ENCODE data around the gene CCDC6. TPM values are rescaled to one million over a fixed set of nuclear protein-coding genes. Genes with fewer than 3 reads are reported as not detected.
"Not testable (repeated sequence)": the region's sequence is repeated elsewhere in the genome, so short reads cannot be mapped to it uniquely, and the experiment has no call there.

CCDC6 gene
- total RNA-seq, 1 experiment from 2014 or later: 37.6 TPM

GRCh38 chr10:59877191-59877671, 29.1 kb downstream of the CCDC6 start:
- Histone ChIP-seq H3F3A (ENCODE audit: low read length, unreplicated experiment) (no peaks in the 10 kb centered on the region), H3K9me3 (ENCODE audit: low read length) (no peaks in the 10 kb centered on the region), H2AFZ (ENCODE audit: low read length) (peak overlapping the region; percentile 2; the same call in 1 of the 2 replicates), H3K9ac (ENCODE audit: low read length) (no peak overlapping the region), H3K27ac (ENCODE audit: low read length) (peak overlapping the region; percentile 30), H3K4me2 (ENCODE audit: low read length) (peak overlapping the region; percentile 41), H3K79me2 (ENCODE audit: low read length) (peaks cover 96% of the 10 kb centered on the region), H4K20me1 (ENCODE audit: low read length) (peaks cover 4% of the 10 kb centered on the region; the same call in 1 of the 2 replicates), H3K9me2 (replicated peaks; ENCODE audit: low read length) (no peaks in the 10 kb centered on the region), H3K36me3 (ENCODE audit: low read depth, low read length) (no peaks in the 10 kb centered on the region; the same call in 1 of the 2 replicates), H3K27me3 (ENCODE audit: low read length) (no peaks in the 10 kb centered on the region), H3K4me3 (ENCODE audit: low read length) (peak overlapping the region; percentile 10; the same call in 1 of the 2 replicates), H3K4me1 (ENCODE audit: insufficient read depth, low read length) (peaks cover 23% of the 10 kb centered on the region)
- intact Hi-C loops (cut with micrococcal nuclease): no loop called here
- DNase-seq (peak; percentile 61), ATAC-seq (peak; percentile 91)
- no peak for TF ChIP-seq EZH2phosphoT487 (IDR thresholded peaks at IDR 0.05; ENCODE audit: borderline replicate concordance, low read length)
- TF ChIP-seq CTCF (conservative IDR thresholded peaks at IDR 0.05; ENCODE audit: low read depth, low read length): no peak
- TF ChIP-seq EZH2 (IDR thresholded peaks at IDR 0.05; ENCODE audit: low read length, unreplicated experiment): no peak
- ChIA-PET CTCF (interaction anchor here (1.7 kb wide), 1 partner anchor 47 kb away, joined by 5 read pairs; no protein-coding TSS in a partner anchor), POLR2A (ENCODE audit: unreplicated experiment) (no interaction called here)
- no TSS peak for BruUV-seq (replicated peaks)

- H3K4me3 ChIP-seq (ENCODE audit: low read length): no peak overlapping the region
- intact Hi-C loops (cut with micrococcal nuclease): no loop called here
- H3K36me3 ChIP-seq (ENCODE audit: low read depth, low read length): no peaks in the 10 kb centered on the region; the same call in 1 of the 2 replicates
- BruUV-seq (replicated peaks): no TSS peak
- peak overlapping the region; percentile 30 for H3K27ac ChIP-seq (ENCODE audit: low read length)
- CTCF ChIA-PET: interaction anchor here (1.7 kb wide), 1 partner anchor 46 kb away, joined by 5 read pairs; no protein-coding TSS in a partner anchor
- POLR2A ChIA-PET (ENCODE audit: unreplicated experiment): no interaction called here
- peak; percentile 62 for DNase-seq
- H3K9ac ChIP-seq (ENCODE audit: low read length): no peak overlapping the region
- no peak overlapping the region for H2AFZ ChIP-seq (ENCODE audit: low read length)
- TF ChIP-seq EZH2 (IDR thresholded peaks at IDR 0.05; ENCODE audit: low read length, unreplicated experiment): no peak
- no peak for TF ChIP-seq EZH2phosphoT487 (IDR thresholded peaks at IDR 0.05; ENCODE audit: borderline replicate concordance, low read length)
- no peak for TF ChIP-seq CTCF (conservative IDR thresholded peaks at IDR 0.05; ENCODE audit: low read depth, low read length)
- peak; percentile 53 for ATAC-seq
- H3K4me2 ChIP-seq (ENCODE audit: low read length): peak overlapping the region; percentile 41
- H3K9me2 ChIP-seq (replicated peaks; ENCODE audit: low read length): no peaks in the 10 kb centered on the region
- peaks cover 4% of the 10 kb centered on the region; the same call in 1 of the 2 replicates for H4K20me1 ChIP-seq (ENCODE audit: low read length)
- H3K9me3 ChIP-seq (ENCODE audit: low read length): no peaks in the 10 kb centered on the region
- peaks cover 100% of the 10 kb centered on the region for H3K79me2 ChIP-seq (ENCODE audit: low read length)
- H3K27me3 ChIP-seq (ENCODE audit: low read length): no peaks in the 10 kb centered on the region
- peaks cover 23% of the 10 kb centered on the region for H3K4me1 ChIP-seq (ENCODE audit: insufficient read depth, low read length)
- H3F3A ChIP-seq (ENCODE audit: low read length, unreplicated experiment): no peaks in the 10 kb centered on the region
Observed at GRCh38 chr10:59876695-59877094, 29.7 kb downstream of the CCDC6 start.

DNA sequence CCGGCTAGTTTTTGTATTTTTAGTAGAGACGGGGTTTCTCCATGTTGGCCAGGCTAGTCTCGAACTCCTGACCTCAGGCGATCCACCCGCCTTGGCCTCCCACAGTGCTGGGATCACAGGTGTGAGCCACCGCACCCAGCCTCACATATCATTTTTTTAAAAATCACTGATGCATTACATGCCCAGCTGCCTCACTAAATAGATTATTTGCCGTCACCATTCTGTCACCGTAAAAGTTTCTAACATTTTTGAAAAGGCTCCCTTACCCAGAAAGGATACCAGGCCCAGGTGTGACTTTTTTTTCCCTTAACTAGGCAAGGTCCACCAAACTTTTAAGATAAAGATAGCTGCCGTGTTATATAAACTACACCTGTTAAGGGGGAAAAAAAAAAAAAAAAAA, 30.1 kb downstream of the CCDC6 start:
- H3K27me3 ChIP-seq (ENCODE audit: low read length); BruUV-seq (replicated peaks); POLR2A ChIA-PET (ENCODE audit: unreplicated experiment); H3F3A ChIP-seq (ENCODE audit: low read length, unreplicated experiment); DNase-seq; H3K9ac ChIP-seq (ENCODE audit: low read length); H3K9me2 ChIP-seq (replicated peaks; ENCODE audit: low read length); H3K4me3 ChIP-seq (ENCODE audit: low read length); H2AFZ ChIP-seq (ENCODE audit: low read length); H3K9me3 ChIP-seq (ENCODE audit: low read length); H4K20me1 ChIP-seq (ENCODE audit: low read length); ATAC-seq; H3K36me3 ChIP-seq (ENCODE audit: low read depth, low read length); H3K27ac ChIP-seq (ENCODE audit: low read length); intact Hi-C loops (cut with micrococcal nuclease): not testable (repeated sequence)
- H3K79me2 ChIP-seq (ENCODE audit: low read length): peaks cover 100% of the 10 kb centered on the region
- H3K4me1 ChIP-seq (ENCODE audit: insufficient read depth, low read length): peaks cover 23% of the 10 kb centered on the region
- CTCF ChIA-PET: interaction anchor here (1.7 kb wide), 1 partner anchor 46 kb away, joined by 5 read pairs; no protein-coding TSS in a partner anchor
- peak overlapping the region; percentile 41; the same call in 1 of the 2 replicates for H3K4me2 ChIP-seq (ENCODE audit: low read length)
